Measurements from ENCODE around the gene TMEM273.

Gene TMEM273

GRCh38 chr10:49117376-49118070 lies 70.7 kb downstream of the TMEM273 start:
- Histone ChIP-seq H3K4me3 (ENCODE audit: low read length) (no peak overlapping the region), H4K20me1 (ENCODE audit: insufficient read depth, low read length) (no peaks in the 10 kb centered on the region), H3K27me3 (ENCODE audit: low read depth, low read length) (no peaks in the 10 kb centered on the region), H2AFZ (ENCODE audit: low read depth, low read length) (no peak overlapping the region), H3K36me3 (replicated peaks; ENCODE audit: low read depth, low read length) (no peaks in the 10 kb centered on the region), H3K79me2 (ENCODE audit: low read length) (no peaks in the 10 kb centered on the region), H3K4me2 (ENCODE audit: low read length) (no peak overlapping the region), H3K9me3 (ENCODE audit: insufficient read depth, low read length) (no peaks in the 10 kb centered on the region), H3K27ac (ENCODE audit: low read length) (no peak overlapping the region), H3K4me1 (ENCODE audit: low read length) (no peaks in the 10 kb centered on the region), H3K9ac (ENCODE audit: low read length) (no peak overlapping the region)
- TF ChIP-seq EZH2phosphoT487 (IDR thresholded peaks at IDR 0.05; ENCODE audit: low read depth) (no peak), CTCF (IDR thresholded peaks at IDR 0.05; ENCODE audit: low read depth, low read length) (no peak)

- Histone ChIP-seq H3K9me3 (ENCODE audit: insufficient read depth, low read length) (no peaks in the 10 kb centered on the region), H3K4me1 (ENCODE audit: low read length) (no peaks in the 10 kb centered on the region), H3K79me2 (ENCODE audit: low read length) (no peaks in the 10 kb centered on the region), H3K27me3 (ENCODE audit: low read depth, low read length) (no peaks in the 10 kb centered on the region), H3K4me3 (ENCODE audit: low read length) (no peak overlapping the region), H2AFZ (ENCODE audit: low read depth, low read length) (no peak overlapping the region), H3K27ac (ENCODE audit: low read length) (no peak overlapping the region), H3K4me2 (ENCODE audit: low read length) (no peak overlapping the region), H4K20me1 (ENCODE audit: insufficient read depth, low read length) (no peaks in the 10 kb centered on the region), H3K9ac (ENCODE audit: low read length) (no peak overlapping the region), H3K36me3 (replicated peaks; ENCODE audit: low read depth, low read length) (no peaks in the 10 kb centered on the region)
- TF ChIP-seq EZH2phosphoT487 (IDR thresholded peaks at IDR 0.05; ENCODE audit: low read depth) = no peak
- no peak for TF ChIP-seq CTCF (IDR thresholded peaks at IDR 0.05; ENCODE audit: low read depth, low read length)
Observed at GRCh38 chr10:49116509-49117375, 71.4 kb downstream of the TMEM273 start.

GRCh38 chr10:49115796-49116508 lies 72.2 kb downstream of the TMEM273 start:
- no peaks in the 10 kb centered on the region for H3K4me1 ChIP-seq (ENCODE audit: low read length)
- H3K4me3 ChIP-seq (ENCODE audit: low read length) = no peak overlapping the region
- no peaks in the 10 kb centered on the region for H3K79me2 ChIP-seq (ENCODE audit: low read length)
- H3K27ac ChIP-seq (ENCODE audit: low read length) = no peak overlapping the region
- H4K20me1 ChIP-seq (ENCODE audit: insufficient read depth, low read length) = no peaks in the 10 kb centered on the region
- no peaks in the 10 kb centered on the region for H3K9me3 ChIP-seq (ENCODE audit: insufficient read depth, low read length)
- H2AFZ ChIP-seq (ENCODE audit: low read depth, low read length) = no peak overlapping the region
- no peak for TF ChIP-seq CTCF (IDR thresholded peaks at IDR 0.05; ENCODE audit: low read depth, low read length)
- TF ChIP-seq EZH2phosphoT487 (IDR thresholded peaks at IDR 0.05; ENCODE audit: low read depth) = no peak
- H3K4me2 ChIP-seq (ENCODE audit: low read length) = no peak overlapping the region
- no peaks in the 10 kb centered on the region for H3K27me3 ChIP-seq (ENCODE audit: low read depth, low read length)
- H3K9ac ChIP-seq (ENCODE audit: low read length) = no peak overlapping the region
- H3K36me3 ChIP-seq (replicated peaks; ENCODE audit: low read depth, low read length) = no peaks in the 10 kb centered on the region
